Tongue (tissue), 2 donors: Measurements from ENCODE around the gene GRK1. TPM values are rescaled to one million over a fixed set of nuclear protein-coding genes. Genes with fewer than 3 reads are reported as not detected.

Experiments
- DNase-seq: peaks from one replicate; pipeline ENCODE4 v3.0.0-alpha.2; 2015
- total RNA-seq: library from RNA; depleted of rRNA; stranded (reverse); fragments of >200 nt; gene quantifications from one replicate; pipeline ENCODE4 v1.2.3, GENCODE V29; 2014

Gene GRK1
- total RNA-seq, 1 donor from 2014 or later, result not detected

- DNase-seq, result no peak
Measured at GRCh38 chr13:113632706-113633484, 34.1 kb upstream of the GRK1 start.

GRCh38 chr13:113633485-113633873, 33.5 kb upstream of the GRK1 start:
- DNase-seq, result no peak

- DNase-seq, result no peak
Measured at GRCh38 chr13:113634279-113635047, 32.6 kb upstream of the GRK1 start.

- no peak for DNase-seq
Measured at GRCh38 chr13:113635048-113635420, 32.0 kb upstream of the GRK1 start.

- no peak for DNase-seq
Measured at GRCh38 chr13:113635709-113636108, 31.3 kb upstream of the GRK1 start.

- DNase-seq, result no peak
Measured at GRCh38 chr13:113636266-113636963, 30.6 kb upstream of the GRK1 start.

- no peak for DNase-seq
Measured at GRCh38 chr13:113637262-113638160, 29.5 kb upstream of the GRK1 start.

GRCh38 chr13:113638173-113638746, 28.8 kb upstream of the GRK1 start:
- no peak for DNase-seq

- DNase-seq, result no peak
Measured at GRCh38 chr13:113638806-113639205, 28.2 kb upstream of the GRK1 start.

GRCh38 chr13:113639616-113640262, 27.3 kb upstream of the GRK1 start:
- no peak for DNase-seq

GRCh38 chr13:113641426-113641825, 25.6 kb upstream of the GRK1 start:
- DNase-seq, result no peak

- no peak for DNase-seq
Measured at GRCh38 chr13:113642563-113642962, 24.5 kb upstream of the GRK1 start.

- no peak for DNase-seq
Measured at GRCh38 chr13:113643593-113643992, 23.4 kb upstream of the GRK1 start.

- no peak for DNase-seq
Measured at GRCh38 chr13:113644800-113645199, 22.2 kb upstream of the GRK1 start.

GRCh38 chr13:113645329-113645728, 21.7 kb upstream of the GRK1 start:
- no peak for DNase-seq

GRCh38 chr13:113646376-113646775, 20.6 kb upstream of the GRK1 start:
- no peak for DNase-seq

GRCh38 chr13:113646921-113647340, 20.1 kb upstream of the GRK1 start:
- no peak for DNase-seq

- DNase-seq, result peak; percentile 91
Measured at GRCh38 chr13:113647351-113648215, 19.4 kb upstream of the GRK1 start.

GRCh38 chr13:113648216-113648610, 18.8 kb upstream of the GRK1 start:
- no peak for DNase-seq

- no peak for DNase-seq
Measured at GRCh38 chr13:113649212-113649611, 17.8 kb upstream of the GRK1 start.
